NT2/D1 (cell line): ENCODE data around the gene KIF26A.

ENCODE experiments used
- SUZ12 ChIP-seq: IDR thresholded peaks from 2 replicates; pipeline ENCODE4 v1.6.1; 2011; ENCODE audit not compliant: insufficient read length, insufficient read depth; ENCODE audit errors: extremely low read depth
- YY1 ChIP-seq: IDR thresholded peaks from 2 replicates; pipeline ENCODE4 v1.6.1; 2011; ENCODE audit not compliant: insufficient read length, insufficient read depth
- ZNF274 ChIP-seq: IDR thresholded peaks from 2 replicates; pipeline ENCODE4 v1.6.1; 2011; ENCODE audit warnings: mild to moderate bottlenecking, low read depth, low read length

DNA sequence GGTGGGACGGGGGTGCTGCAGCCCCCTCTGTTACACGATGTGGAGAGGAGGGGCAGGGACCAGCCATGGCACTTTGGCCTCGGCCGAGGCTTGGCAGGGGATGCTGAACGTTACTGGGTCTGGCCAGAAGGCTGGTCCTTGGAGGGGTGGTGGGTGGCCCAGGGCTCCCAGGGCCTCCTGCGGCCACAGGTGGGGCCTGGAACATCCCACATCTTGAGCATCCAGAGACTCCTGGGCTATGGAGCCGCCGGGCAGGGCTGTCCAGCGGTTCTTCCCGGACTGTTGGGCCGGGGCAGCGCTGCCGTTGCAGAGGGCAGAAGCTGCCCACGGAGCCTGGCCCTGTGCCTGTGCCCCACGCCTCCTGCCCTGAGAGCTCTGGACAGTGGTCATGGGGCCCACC is 15.9 kb downstream of the KIF26A start:
- no peak for TF ChIP-seq SUZ12
- no peak for TF ChIP-seq YY1
- TF ChIP-seq ZNF274: no peak
